Activated B cell treated with CpG ODN at 0.5 μM for 24 hours (primary cell): Measurements from ENCODE around the gene RND1. TPM values are rescaled to one million over a fixed set of nuclear protein-coding genes. Genes with fewer than 3 reads are reported as not detected.
"Not testable (repeated sequence)": the region's sequence is repeated elsewhere in the genome, so short reads cannot be mapped to it uniquely, and the experiment has no call there.

Experiments
- ATAC-seq: fragments of 200-7000 bp; cut with Tn5 transposase; one replicate; pipeline ENCODE4 v1.10.0; 2021; ENCODE audit warnings: low read depth, mild to moderate bottlenecking, moderate library complexity
- CTCF ChIA-PET: fragments of 350-600 bp; sonication (Branson Sonifier 250); formaldehyde crosslinking; loops from one replicate; lab custom pipeline; 2021; ENCODE audit warnings: antibody characterized with exemption; lab: Charles Lee
- POLR2A ChIA-PET: fragments of 350-600 bp; sonication (Branson Sonifier 250); formaldehyde crosslinking; loops from one replicate; lab custom pipeline; 2021; ENCODE audit warnings: antibody characterized with exemption; lab: Charles Lee
- DNase-seq: peaks from one replicate; pipeline ENCODE4 v3.0.0; 2022
- H3K27ac Mint-ChIP-seq: one replicate; pipeline ENCODE4 v1.8.0; 2020; ENCODE audit warnings: mixed read lengths
- H3K27me3 Mint-ChIP-seq: one replicate; pipeline ENCODE4 v1.8.0; 2021; ENCODE audit warnings: mixed read lengths
- H3K36me3 Mint-ChIP-seq: one replicate; pipeline ENCODE4 v1.8.0; 2021; ENCODE audit warnings: low read depth, mixed read lengths
- H3K4me1 Mint-ChIP-seq: one replicate; pipeline ENCODE4 v1.8.0; 2021; ENCODE audit warnings: mixed read lengths
- H3K4me3 Mint-ChIP-seq: one replicate; pipeline ENCODE4 v1.8.0; 2020; ENCODE audit warnings: mild to moderate bottlenecking, mixed read lengths
- H3K9me3 Mint-ChIP-seq: one replicate; pipeline ENCODE4 v1.8.0; 2020; ENCODE audit warnings: mixed read lengths
- CTCF ChIP-seq: fragments of 200-600 bp; IDR thresholded peaks from one replicate; pipeline ENCODE4 v1.8.0; 2022; ENCODE audit warnings: antibody characterized with exemption, mild to moderate bottlenecking
- intact Hi-C: fragments of 100-400 bp; cut with micrococcal nuclease; formaldehyde crosslinking; loops from one replicate; pipeline ENCODE4 v1.15.1; 2024
- total RNA-seq: library from RNA; stranded (reverse); gene quantifications from 2 replicates; pipeline ENCODE4 v1.2.3, GENCODE V29; 2022

Gene RND1
- total RNA-seq, 1 donor from 2014 or later, result 5.9 TPM

GRCh38 chr12:48880647-48881046, 15.0 kb upstream of the RND1 start:
- no peaks in the 10 kb centered on the region for H3K4me1 Mint-ChIP-seq
- H3K27ac Mint-ChIP-seq, result no peak overlapping the region
- H3K4me3 Mint-ChIP-seq, result no peak overlapping the region
- no peak for TF ChIP-seq CTCF
- DNase-seq (no peak), ATAC-seq (no peak)
- ChIA-PET CTCF (interaction anchor here (1.0 kb wide), 1 partner anchor 28 kb away, joined by 3 read pairs; no protein-coding TSS in a partner anchor), POLR2A (interaction anchor here (1.3 kb wide), 1 partner anchor 15 kb away, joined by 4 read pairs; the partner anchor contains the start of gene RND1)
- peaks cover 21% of the 10 kb centered on the region for H3K27me3 Mint-ChIP-seq
- H3K36me3 Mint-ChIP-seq, result no peaks in the 10 kb centered on the region
- intact Hi-C loops, result no loop called here
- no peaks in the 10 kb centered on the region for H3K9me3 Mint-ChIP-seq

GRCh38 chr12:48878548-48878947, 12.9 kb upstream of the RND1 start:
- intact Hi-C loops, result no loop called here
- CTCF ChIA-PET, result no interaction called here
- POLR2A ChIA-PET, result no interaction called here
- Mint-ChIP-seq H3K4me1 (no peaks in the 10 kb centered on the region), H3K9me3 (no peaks in the 10 kb centered on the region), H3K4me3 (no peak overlapping the region), H3K27me3 (peaks cover 18% of the 10 kb centered on the region), H3K36me3 (no peaks in the 10 kb centered on the region), H3K27ac (no peak overlapping the region)
- DNase-seq (no peak), ATAC-seq (no peak)
- TF ChIP-seq CTCF, result no peak

- Mint-ChIP-seq H3K27me3 (peaks cover 10% of the 10 kb centered on the region), H3K9me3 (no peaks in the 10 kb centered on the region), H3K4me1 (no peaks in the 10 kb centered on the region), H3K27ac (no peak overlapping the region), H3K36me3 (no peaks in the 10 kb centered on the region), H3K4me3 (no peak overlapping the region)
- DNase-seq, result no peak
- no peak for TF ChIP-seq CTCF
- CTCF ChIA-PET, result no interaction called here
- no peak for ATAC-seq
- intact Hi-C loops, result no loop called here
- POLR2A ChIA-PET, result no interaction called here
Observed at GRCh38 chr12:48875944-48876515, 10.4 kb upstream of the RND1 start.

- intact Hi-C loops, H3K27ac Mint-ChIP-seq, H3K4me3 Mint-ChIP-seq: not testable (repeated sequence)
Observed at GRCh38 chr12:48873534-48873933, 7.9 kb upstream of the RND1 start.

GRCh38 chr12:48873096-48873495, 7.4 kb upstream of the RND1 start:
- ChIA-PET CTCF (interaction anchor here (1.2 kb wide), 1 partner anchor 20 kb away, joined by 3 read pairs; no protein-coding TSS in a partner anchor), POLR2A (interaction anchor here (1.1 kb wide), 1 partner anchor 9 kb away, joined by 3 read pairs; no protein-coding TSS in a partner anchor)
- Mint-ChIP-seq H3K9me3 (no peaks in the 10 kb centered on the region), H3K27ac (no peak overlapping the region), H3K4me1 (no peaks in the 10 kb centered on the region), H3K27me3 (no peaks in the 10 kb centered on the region), H3K4me3 (no peak overlapping the region), H3K36me3 (no peaks in the 10 kb centered on the region)
- intact Hi-C loops, result no loop called here
- DNase-seq, result no peak
- no peak for TF ChIP-seq CTCF
- ATAC-seq, result no peak

More at GRCh38 chr12:48873534-48873933, 7.9 kb upstream of the RND1 start:
- not testable (repeated sequence) for H3K9me3 Mint-ChIP-seq, H3K36me3 Mint-ChIP-seq, ATAC-seq, H3K27me3 Mint-ChIP-seq, DNase-seq, H3K4me1 Mint-ChIP-seq
- CTCF ChIA-PET, result interaction anchor here (1.2 kb wide), 1 partner anchor 20 kb away, joined by 3 read pairs; no protein-coding TSS in a partner anchor
- POLR2A ChIA-PET, result interaction anchor here (1.1 kb wide), 1 partner anchor 9 kb away, joined by 3 read pairs; no protein-coding TSS in a partner anchor
